BE2C (cell line): ENCODE data around the gene RBPMS2.
"Not testable (repeated sequence)": the region's sequence is repeated elsewhere in the genome, so short reads cannot be mapped to it uniquely, and the experiment has no call there.

Experiments used
- DNase-seq: peaks from one replicate; pipeline ENCODE4 v3.0.0-alpha.2; 2020
- H3K27me3 ChIP-seq: fragments of 250-450 bp; sonication (Bioruptor Pico); 2 replicates; pipeline ENCODE4 v1.5.1; 2020; ENCODE audit warnings: mild to moderate bottlenecking
- H3K36me3 ChIP-seq: fragments of 250-450 bp; sonication (Bioruptor Pico); 2 replicates; pipeline ENCODE4 v1.5.1; 2020; ENCODE audit warnings: mild to moderate bottlenecking
- H3K4me1 ChIP-seq: fragments of 250-450 bp; sonication (Bioruptor Pico); 2 replicates; pipeline ENCODE4 v1.5.1; 2020
- H3K4me3 ChIP-seq: 2 replicates; pipeline ENCODE4 v1.5.1; 2011; ENCODE audit warnings: low read depth, low read length
- H3K9me3 ChIP-seq: fragments of 250-450 bp; sonication (Bioruptor Pico); 2 replicates; pipeline ENCODE4 v1.5.1; 2020
- TF ChIP-seq, protein P1 (sequence below): IDR thresholded peaks from 2 replicates; pipeline ENCODE4 v1.5.1; 2012; ENCODE audit warnings: mild to moderate bottlenecking, low read depth, low read length

RBPMS2 gene

DNA sequence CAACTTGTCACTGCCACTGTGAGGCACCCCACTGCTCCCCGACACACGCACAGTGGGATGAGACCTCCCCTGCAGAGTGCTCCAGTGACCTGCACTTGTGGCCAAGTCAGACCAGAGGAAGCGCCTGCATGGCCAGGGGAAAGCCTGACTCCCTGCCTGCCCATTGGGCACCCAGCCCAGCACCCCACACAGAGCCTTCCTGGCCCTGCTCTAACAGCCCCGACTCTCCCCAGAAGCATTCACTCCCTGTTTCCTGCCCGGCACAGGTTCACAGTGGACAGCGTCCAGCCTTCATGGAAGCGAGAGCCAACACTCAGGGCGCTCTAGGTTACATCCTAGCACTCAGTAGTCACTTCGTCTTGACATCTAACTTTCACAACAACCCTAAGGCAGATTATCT is 27.8 kb downstream of the RBPMS2 start:
- H3K9me3 ChIP-seq, result no peaks in the 10 kb centered on the region
- TF ChIP-seq, protein P1, sequence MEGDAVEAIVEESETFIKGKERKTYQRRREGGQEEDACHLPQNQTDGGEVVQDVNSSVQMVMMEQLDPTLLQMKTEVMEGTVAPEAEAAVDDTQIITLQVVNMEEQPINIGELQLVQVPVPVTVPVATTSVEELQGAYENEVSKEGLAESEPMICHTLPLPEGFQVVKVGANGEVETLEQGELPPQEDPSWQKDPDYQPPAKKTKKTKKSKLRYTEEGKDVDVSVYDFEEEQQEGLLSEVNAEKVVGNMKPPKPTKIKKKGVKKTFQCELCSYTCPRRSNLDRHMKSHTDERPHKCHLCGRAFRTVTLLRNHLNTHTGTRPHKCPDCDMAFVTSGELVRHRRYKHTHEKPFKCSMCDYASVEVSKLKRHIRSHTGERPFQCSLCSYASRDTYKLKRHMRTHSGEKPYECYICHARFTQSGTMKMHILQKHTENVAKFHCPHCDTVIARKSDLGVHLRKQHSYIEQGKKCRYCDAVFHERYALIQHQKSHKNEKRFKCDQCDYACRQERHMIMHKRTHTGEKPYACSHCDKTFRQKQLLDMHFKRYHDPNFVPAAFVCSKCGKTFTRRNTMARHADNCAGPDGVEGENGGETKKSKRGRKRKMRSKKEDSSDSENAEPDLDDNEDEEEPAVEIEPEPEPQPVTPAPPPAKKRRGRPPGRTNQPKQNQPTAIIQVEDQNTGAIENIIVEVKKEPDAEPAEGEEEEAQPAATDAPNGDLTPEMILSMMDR, result no peak
- no peak overlapping the region for H3K4me3 ChIP-seq
- H3K27me3 ChIP-seq, result no peaks in the 10 kb centered on the region
- H3K4me1 ChIP-seq, result no peaks in the 10 kb centered on the region
- no peak for DNase-seq
- H3K36me3 ChIP-seq, result no peaks in the 10 kb centered on the region

DNA sequence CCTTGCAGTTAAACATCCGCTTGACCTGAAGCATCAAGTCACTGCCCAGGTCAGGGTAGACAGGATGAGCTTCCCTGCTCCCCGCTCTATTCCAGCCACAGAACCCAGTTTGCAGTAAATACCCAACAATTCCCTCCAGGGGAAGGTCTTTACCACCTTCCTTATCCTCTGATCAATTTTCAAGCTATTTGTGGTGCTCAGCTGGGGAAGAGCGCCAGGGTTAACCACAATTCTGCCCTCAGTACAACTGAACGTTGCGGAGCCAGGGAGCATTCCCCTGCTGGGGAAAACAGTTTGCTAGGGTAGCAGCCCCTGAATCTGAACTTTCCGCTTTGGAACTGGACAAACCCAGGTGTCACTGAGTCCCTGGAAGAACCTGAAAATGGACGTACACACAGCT is 28.5 kb downstream of the RBPMS2 start:
- Histone ChIP-seq H3K4me1 (no peaks in the 10 kb centered on the region), H3K27me3 (no peaks in the 10 kb centered on the region), H3K9me3 (no peaks in the 10 kb centered on the region), H3K4me3 (no peak overlapping the region), H3K36me3 (no peaks in the 10 kb centered on the region)
- TF ChIP-seq, protein P1, result no peak
- DNase-seq, result no peak

DNA sequence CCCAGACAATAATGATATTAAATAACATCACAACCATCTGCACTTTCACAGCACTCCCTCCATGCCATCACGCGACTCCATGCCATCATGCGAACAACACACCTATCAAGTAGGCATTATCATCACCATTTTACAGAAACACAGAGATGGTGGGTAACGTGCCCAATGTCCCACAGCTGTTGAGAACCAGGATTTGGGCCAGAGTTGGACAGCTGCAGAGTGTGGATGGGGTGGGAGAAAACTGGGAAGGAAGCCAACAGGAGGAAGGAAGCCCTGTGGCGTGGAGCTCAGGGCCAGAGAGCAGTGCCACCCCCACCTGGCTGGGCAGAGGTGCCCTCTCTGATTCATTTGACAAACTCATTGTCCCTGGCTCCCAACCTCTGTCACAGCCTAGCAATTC is 29.0 kb downstream of the RBPMS2 start:
- H3K36me3 ChIP-seq, result no peaks in the 10 kb centered on the region
- no peak overlapping the region for H3K4me3 ChIP-seq
- no peaks in the 10 kb centered on the region for H3K9me3 ChIP-seq

DNA sequence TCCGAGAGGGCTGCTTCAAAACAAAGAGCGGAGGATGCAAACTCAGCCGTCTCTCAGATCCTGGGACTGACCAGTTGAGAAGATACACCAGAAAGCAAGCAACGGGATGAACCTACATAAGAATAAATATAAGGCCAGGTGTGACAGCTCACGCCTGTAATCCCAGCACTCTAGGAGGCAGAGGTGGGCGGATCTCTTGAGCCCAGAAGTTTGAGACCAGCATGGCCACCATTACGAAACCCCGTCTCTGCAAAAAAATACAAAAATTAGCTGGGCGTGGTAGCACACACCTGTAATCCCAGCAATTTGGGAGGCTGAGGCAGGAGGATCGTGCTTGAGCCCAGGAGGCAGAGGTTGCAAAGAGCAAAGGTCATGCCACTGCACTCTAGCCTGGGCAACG is 31.7 kb downstream of the RBPMS2 start:
- no peaks in the 10 kb centered on the region for H3K9me3 ChIP-seq
- H3K4me3 ChIP-seq, result no peak overlapping the region
- TF ChIP-seq, protein P1, result no peak
- no peaks in the 10 kb centered on the region for H3K36me3 ChIP-seq
- DNase-seq, result no peak
- H3K27me3 ChIP-seq, result no peaks in the 10 kb centered on the region
- H3K4me1 ChIP-seq, result 0 out of 2 replicates have a peak, but pooled peaks cover 3% of the 10 kb centered on the region

More for the DNA sequence above, 29.0 kb downstream of the RBPMS2 start:
- DNase-seq, result no peak
- TF ChIP-seq, protein P1, result no peak
- Histone ChIP-seq H3K4me1 (no peaks in the 10 kb centered on the region), H3K27me3 (no peaks in the 10 kb centered on the region)

DNA sequence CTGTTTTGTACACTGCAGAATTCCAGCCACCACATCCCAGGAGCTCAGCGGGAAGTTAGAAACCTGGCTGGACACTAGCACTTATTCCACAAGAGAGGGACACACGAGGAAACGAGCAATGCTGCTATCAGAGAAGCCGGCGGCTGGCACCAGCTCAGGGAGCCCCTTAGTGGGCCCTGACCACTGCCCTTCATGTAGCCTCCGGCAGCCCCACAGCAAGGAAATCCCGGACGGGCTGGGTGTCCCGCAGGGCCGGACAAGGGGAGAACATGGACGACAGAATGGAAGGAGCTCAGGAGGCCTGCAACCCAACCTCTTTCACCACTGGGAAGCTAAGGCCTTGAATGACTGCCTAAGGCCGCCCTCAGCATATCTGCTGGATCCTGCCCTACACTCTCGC is 32.5 kb downstream of the RBPMS2 start:
- H3K4me1 ChIP-seq, result 0 out of 2 replicates have a peak, but pooled peaks cover 7% of the 10 kb centered on the region
- TF ChIP-seq, protein P1, result no peak
- H3K36me3 ChIP-seq, result no peaks in the 10 kb centered on the region
- H3K4me3 ChIP-seq, result no peak overlapping the region
- no peak for DNase-seq
- H3K27me3 ChIP-seq, result no peaks in the 10 kb centered on the region
- no peaks in the 10 kb centered on the region for H3K9me3 ChIP-seq

DNA sequence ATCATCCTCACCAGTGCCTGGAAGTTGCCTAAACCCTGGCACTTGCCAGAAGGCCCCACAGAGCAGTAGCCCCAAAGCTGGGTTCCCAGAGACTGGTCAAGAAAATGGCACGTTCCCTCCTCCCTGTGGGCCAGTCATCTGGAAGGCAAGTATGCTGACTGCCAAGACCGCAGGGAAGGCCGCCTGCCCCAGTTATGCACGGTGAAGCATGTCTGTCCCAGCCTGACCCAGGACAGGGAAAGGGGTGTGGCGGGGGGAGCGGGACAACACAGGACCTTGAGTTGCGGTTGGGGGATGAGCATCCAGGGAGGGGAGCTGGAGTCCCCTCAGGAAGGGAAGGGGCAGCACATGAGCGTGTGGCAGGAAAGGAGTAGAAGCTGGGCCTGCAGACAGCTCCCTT is 33.0 kb downstream of the RBPMS2 start:
- no peak for DNase-seq
- Histone ChIP-seq H3K9me3 (no peaks in the 10 kb centered on the region), H3K27me3 (no peaks in the 10 kb centered on the region), H3K4me1 (0 out of 2 replicates have a peak, but pooled peaks cover 7% of the 10 kb centered on the region), H3K4me3 (no peak overlapping the region), H3K36me3 (no peaks in the 10 kb centered on the region)
- TF ChIP-seq, protein P1, result no peak

DNA sequence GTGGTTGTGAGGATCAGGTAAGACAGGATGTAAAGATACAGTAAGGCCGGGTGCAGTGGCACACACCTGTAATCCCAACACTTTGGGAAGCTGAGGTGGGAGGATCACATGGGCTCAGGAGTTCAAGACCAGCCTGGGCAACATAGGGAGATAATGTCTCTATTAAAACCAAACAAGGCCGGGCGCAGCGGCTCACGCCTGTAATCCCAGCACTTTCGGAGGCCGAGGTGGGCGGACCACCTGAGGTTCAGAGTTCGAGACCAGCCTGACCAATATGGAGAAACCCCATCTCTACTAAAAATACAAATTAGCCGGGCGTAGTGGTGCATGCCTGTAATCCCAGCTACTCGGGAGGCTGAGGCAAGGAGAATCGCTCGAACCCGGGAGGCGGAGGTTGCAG is 33.7 kb downstream of the RBPMS2 start:
- not testable (repeated sequence) for H3K4me1 ChIP-seq, DNase-seq, H3K27me3 ChIP-seq, H3K4me3 ChIP-seq, H3K36me3 ChIP-seq, H3K9me3 ChIP-seq
